ENCODE results near the gene ANTKMT. TPM values are rescaled to one million over a fixed set of nuclear protein-coding genes. Genes with fewer than 3 reads are reported as not detected.
A peak's percentile ranks its signal among the peaks of the same experiment; 100 is the strongest.

Gene ANTKMT
- total RNA-seq, 1 donor from 2014 or later = 27.5 TPM

- intact Hi-C loops (cut with DNase I) = no loop called here
- ATAC-seq (ENCODE audit: poor library complexity) = no peak
- no peak for DNase-seq
These were observed 26.6 kb upstream of the ANTKMT start for GRCh38 chr16:694187-694862.

DNA sequence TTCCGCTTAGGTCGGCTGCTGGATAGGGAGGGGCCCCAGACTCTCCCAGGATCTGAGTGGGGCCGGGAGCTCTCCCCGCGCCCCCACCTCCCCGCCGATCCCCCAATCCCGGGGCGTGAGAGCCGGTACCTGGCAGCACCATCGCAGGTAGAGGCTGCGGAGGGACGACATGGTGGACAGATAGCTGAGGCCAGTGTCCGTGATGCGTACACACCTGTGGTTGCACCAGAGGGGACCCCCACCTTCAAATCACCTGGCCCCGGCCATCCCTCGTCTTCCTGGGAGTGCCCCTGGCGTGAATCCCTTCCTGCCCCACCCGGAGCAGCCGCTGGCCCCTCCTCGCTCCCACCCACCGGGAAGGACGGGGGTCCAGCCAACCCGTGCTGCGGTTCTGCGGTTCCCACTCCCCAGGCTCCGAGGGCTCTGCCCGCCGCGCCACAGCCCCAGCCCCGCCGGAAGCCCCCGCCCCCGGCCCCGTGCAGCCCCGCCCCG is 26.0 kb upstream of the ANTKMT start:
- DNase-seq (no peak), ATAC-seq (ENCODE audit: poor library complexity) (no peak)
- intact Hi-C loops (cut with DNase I) = no loop called here

- DNase-seq (no peak), ATAC-seq (ENCODE audit: poor library complexity) (peak; percentile 13)
- intact Hi-C loops (cut with DNase I) = no loop called here
These were observed 25.4 kb upstream of the ANTKMT start for GRCh38 chr16:695355-696089.

GRCh38 chr16:698911-699671 is 21.9 kb upstream of the ANTKMT start:
- no peak for ATAC-seq (ENCODE audit: poor library complexity)
- no peak for DNase-seq
- intact Hi-C loops (cut with DNase I) = no loop called here

- ATAC-seq (ENCODE audit: poor library complexity) = peak; percentile 80
- DNase-seq = no peak
- intact Hi-C loops (cut with DNase I) = no loop called here
These were observed 20.0 kb upstream of the ANTKMT start for GRCh38 chr16:700684-701584.

DNA sequence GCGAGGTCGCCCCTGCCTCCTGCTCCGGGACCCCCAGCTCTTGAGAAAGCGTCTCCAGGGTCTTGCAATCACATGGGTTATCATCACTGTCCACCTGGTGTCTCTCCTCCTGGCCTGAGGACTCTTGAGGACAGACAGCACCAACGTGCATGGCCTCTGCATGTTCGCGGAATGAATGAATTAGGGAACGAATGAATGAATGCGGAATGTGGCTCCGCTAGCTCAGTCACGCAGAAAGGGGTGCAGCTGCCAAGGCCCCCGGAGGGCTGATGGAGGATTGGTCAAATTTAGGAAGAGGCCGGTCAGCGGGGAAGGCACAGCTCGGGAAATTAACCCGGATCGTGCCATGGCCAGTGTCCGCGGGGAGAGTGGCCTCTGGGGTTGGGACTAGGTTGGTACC is 18.6 kb upstream of the ANTKMT start:
- no peak for ATAC-seq (ENCODE audit: poor library complexity)
- DNase-seq = no peak
- intact Hi-C loops (cut with DNase I) = no loop called here

GRCh38 chr16:703406-703805 is 17.5 kb upstream of the ANTKMT start:
- intact Hi-C loops (cut with DNase I) = no loop called here
- DNase-seq (no peak), ATAC-seq (ENCODE audit: poor library complexity) (no peak)

DNA sequence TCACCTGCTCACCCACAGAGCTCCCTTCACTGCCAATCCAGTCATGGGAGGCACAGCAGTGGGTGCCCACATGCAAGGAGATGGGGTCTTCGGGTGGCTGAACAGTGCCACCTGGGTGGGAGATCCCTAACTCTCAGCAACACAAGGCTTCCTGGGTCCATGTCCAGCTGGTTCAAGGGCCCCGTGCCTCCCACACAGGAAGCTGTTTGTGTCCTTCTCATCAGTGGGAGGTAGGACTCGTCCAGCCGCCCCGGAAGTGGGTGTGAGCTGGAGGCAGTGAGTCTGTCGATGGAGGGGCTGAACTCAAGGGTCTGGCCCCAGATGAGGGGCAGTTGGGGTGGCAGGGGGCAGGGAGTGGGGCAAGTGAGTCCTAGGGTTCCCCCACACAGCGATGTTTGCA is 16.9 kb upstream of the ANTKMT start:
- no peak for ATAC-seq (ENCODE audit: poor library complexity)
- intact Hi-C loops (cut with DNase I) = no loop called here

DNA sequence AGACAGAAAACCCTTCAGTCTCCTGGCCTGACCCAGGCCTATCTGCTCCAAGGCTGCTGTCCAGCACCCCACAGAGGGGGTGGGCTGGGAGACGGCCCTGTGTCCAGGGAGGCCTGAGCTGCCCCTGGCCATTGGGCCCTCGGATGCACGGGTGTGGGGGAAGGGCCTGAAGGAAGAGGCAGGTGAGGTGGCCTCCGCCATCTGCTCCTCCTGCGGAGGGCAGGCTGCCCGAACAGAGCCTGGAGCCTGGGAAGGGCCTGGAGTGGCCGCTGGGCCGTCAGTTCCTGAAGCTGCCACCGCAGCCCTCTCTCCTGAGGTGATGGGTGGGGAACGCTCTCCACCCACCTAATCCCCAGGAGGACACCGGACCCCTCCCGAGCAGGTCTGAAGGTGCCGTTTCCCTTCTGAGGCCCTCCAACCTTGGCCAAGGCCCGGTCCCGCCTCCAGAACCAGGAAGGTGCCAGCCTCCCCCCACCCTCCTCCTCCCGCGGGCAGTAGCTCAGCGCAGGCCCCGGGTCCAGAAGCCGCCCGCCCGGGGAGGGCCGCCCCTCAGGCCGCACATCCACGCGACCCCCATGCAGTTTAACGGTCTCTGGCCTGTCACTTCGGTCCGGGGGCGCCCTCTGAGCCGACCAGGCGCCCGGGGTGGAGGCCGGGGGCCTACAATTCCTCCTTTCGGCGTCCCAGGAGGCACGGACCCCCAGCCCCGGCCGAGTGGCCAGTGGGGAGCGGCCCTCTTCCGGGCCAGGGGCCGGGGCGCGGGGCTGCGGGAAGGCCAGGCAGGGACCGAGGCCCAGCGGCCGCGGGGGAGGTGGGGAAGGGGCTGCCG is 16.2 kb upstream of the ANTKMT start:
- intact Hi-C loops (cut with DNase I) = no loop called here
- ATAC-seq (ENCODE audit: poor library complexity) (no peak), DNase-seq (no peak)

More for the DNA sequence above, 16.9 kb upstream of the ANTKMT start:
- DNase-seq = no peak

- ATAC-seq (ENCODE audit: poor library complexity) = no peak
- intact Hi-C loops (cut with DNase I) = no loop called here
- no peak for DNase-seq
These were observed 15.3 kb upstream of the ANTKMT start, which contains the start of gene FBXL16 for GRCh38 chr16:705431-706188. FBXL16 (minus strand) TSS chr16:705801; CDS start chr16:697405, 8,396 bp downstream.

- intact Hi-C loops (cut with DNase I) = no loop called here
- ATAC-seq (ENCODE audit: poor library complexity) = no peak
These were observed 14.5 kb upstream of the ANTKMT start for GRCh38 chr16:706189-707061.

GRCh38 chr16:707062-707538 is 13.8 kb upstream of the ANTKMT start:
- no peak for ATAC-seq (ENCODE audit: poor library complexity)
- intact Hi-C loops (cut with DNase I) = no loop called here
- no peak for DNase-seq

More at GRCh38 chr16:706189-707061, 14.5 kb upstream of the ANTKMT start:
- DNase-seq = no peak

DNA sequence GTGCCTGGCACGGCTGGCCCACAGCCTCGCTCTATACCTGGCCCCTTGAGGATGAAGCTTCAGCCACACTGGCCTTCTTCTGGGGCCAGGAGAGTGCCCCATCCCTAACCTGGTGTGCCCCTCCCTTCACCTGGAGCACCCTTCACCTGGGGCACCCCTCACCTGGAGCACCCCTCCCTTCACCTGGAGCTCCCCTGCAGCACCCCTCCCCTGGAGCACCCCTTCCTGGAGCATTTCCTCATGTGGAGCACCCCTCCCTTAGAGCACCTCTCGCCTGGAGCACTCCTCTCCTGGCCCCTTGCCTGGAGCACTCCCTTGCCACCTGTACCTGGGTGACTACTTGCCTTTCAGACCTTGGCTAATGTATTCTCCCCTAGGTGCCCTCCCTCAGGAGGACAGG is 12.9 kb upstream of the ANTKMT start:
- ATAC-seq (ENCODE audit: poor library complexity) (no peak), DNase-seq (no peak)
- intact Hi-C loops (cut with DNase I) = no loop called here

- no peak for ATAC-seq (ENCODE audit: poor library complexity)
- intact Hi-C loops (cut with DNase I) = no loop called here
- DNase-seq = no peak
These were observed 12.0 kb upstream of the ANTKMT start for GRCh38 chr16:708959-709358.

DNA sequence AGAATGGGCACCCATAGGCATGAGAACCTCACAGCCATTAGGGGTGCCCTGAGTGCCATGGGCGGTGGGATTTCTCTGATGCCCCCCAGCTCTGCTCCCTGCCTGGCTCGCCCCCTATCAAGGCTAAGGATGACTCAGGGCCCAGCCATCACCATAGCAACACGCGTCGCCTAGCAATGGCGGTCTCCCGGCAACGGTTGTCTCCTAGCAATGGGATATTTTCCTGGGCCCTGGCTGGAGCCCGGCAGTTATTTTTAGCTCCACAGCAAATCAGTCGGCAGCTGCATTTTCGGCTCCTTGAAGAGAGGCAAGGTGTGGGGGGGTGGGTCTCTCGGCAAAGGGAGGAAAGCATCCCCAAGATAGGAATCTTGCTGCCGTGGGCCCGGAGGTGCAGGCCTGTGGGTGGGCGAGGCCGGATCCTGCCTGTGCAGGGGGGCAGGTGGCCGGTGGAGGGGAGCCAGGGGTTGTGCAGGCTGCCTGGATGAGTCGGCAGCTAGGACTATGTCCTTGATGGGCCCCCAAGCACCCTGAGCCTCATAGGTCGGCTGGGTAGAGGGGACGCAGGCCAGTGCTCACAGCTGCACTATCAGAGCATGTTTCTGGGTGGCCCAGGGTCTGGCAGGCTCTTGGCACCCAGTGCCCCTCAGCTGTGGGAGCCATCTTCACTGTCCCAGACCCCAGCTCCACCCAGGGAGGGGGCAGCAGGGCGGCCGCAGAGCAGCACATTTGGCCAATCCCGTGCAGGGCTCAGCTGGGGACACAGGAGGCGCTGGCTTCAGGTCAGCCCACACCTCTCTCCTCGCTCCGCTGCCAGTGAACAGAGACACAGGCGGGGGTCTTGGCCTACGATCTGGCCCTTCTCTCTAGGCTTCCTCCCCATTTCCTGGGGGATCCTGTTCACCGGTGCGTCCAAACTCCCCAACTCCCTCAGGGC is 11.1 kb upstream of the ANTKMT start:
- no peak for DNase-seq
- intact Hi-C loops (cut with DNase I) = loop anchor here (5.0 kb wide), 1 partner anchor 347 kb away; no protein-coding TSS in a partner anchor
- ATAC-seq (ENCODE audit: poor library complexity) = no peak
